GM19043 (cell line): ENCODE data around the gene ARPC1A.
"Not testable (repeated sequence)": the region's sequence is repeated elsewhere in the genome, so short reads cannot be mapped to it uniquely, and the experiment has no call there.

Source experiments
- ATAC-seq: cut with Tn5 transposase; IDR thresholded peaks from one replicate; pipeline ENCODE4 v1.9.1; 2021; ENCODE audit warnings: low read depth; ENCODE audit not compliant: unreplicated experiment

Gene ARPC1A

DNA sequence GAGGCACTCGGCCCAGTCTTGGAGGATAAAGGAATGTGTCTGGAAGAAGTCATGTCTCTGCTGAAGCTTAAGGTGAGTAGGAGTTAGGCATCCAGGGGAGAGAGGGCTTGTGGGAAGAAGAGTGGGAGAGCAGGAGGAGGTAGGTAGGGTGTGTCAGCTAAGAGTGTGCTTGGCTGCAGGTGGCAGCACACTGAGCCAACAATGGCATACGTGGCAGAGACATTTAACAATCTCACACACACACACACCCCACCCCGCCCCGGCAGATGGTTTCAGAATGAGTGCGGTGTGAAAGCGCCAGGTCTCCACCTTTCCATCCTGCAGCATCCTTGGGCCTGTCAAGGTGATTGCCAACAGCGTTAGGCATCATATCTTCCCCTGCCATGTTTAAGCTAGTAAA is 11.2 kb upstream of the ARPC1A start:
- no peak for ATAC-seq

DNA sequence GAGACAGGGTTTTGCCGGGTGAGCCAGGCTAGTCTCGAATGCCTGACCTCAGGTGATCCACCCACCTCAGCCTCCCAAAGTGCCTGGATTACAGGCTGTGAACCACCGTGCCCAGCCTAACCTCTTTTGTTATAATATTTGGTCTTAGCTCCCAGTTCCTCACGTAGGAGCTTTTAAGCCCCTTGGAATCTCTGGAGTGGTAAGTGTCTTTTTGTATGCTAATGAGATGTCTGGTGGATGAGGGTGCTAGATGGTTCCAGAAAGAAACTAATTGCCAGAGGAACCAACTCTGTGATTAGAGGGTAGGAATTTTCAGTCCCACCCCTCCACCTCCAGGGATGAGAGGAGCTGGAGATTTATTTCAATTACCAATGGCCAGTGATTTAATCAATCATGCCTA is 5.3 kb upstream of the ARPC1A start:
- ATAC-seq: no peak

DNA sequence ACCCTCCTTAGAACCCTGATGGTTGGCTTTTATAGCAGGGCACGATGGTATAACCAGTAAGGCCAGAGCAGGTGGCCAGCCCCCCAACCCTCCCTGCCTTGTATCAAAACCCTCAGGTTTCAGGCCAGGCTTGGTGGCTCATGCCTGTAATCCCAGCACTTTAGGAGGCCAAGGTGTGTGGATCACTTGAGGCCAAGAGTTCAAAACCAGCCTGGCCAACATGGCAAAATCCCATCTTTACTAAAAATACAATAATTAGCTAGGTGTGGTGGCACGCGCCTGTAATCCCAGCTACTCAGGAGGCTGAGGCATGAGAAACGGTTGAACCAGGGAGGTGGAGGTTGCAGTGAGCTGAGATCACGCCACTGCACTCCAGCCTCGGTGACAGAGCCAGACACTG is 3.0 kb upstream of the ARPC1A start:
- not testable (repeated sequence) for ATAC-seq

DNA sequence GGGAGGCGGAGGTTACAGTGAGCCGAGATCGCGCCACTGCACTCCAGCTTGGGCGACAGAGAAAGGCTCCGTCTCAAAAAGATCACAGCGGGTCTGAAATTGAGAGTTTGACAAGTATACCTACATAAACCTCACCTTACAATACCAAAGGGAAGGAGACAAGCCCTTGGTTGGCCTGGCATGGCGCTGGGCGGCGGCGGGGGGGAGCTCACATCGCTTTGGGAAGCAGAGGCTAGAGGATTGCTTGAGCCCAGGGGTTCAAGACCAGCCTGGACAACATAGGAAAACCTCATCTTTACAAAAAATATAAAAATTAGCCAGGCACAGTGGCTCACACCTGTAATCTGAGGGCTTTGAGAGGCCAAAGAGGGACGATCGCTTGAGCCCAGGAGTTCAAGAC is 1.1 kb upstream of the ARPC1A start:
- ATAC-seq: no peak

DNA sequence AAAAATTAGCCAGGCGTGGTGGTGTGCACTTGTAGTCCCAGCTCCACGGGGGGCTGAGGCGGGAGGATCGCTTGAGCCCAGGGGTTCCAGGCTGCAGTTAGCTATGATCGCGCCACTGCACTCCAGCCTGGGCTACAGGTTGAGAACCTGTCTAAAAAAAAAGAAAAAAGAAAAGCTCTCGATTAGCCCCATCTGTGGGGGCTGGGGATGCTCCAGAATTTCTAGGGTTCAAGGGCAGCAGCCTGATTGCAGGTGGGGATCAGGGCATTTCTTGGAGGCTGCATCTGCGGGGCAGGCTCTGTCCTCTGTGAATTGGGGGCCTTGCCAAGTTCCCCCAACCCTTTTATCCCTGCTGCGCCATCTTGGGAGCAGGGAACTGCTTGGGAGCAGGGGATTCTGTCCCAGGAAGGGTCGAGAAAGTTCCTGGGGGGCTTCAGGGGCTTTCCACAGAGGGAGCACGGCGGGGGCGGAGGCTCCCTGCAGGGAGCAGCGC is 651 bp upstream of the ARPC1A start:
- ATAC-seq: no peak

DNA sequence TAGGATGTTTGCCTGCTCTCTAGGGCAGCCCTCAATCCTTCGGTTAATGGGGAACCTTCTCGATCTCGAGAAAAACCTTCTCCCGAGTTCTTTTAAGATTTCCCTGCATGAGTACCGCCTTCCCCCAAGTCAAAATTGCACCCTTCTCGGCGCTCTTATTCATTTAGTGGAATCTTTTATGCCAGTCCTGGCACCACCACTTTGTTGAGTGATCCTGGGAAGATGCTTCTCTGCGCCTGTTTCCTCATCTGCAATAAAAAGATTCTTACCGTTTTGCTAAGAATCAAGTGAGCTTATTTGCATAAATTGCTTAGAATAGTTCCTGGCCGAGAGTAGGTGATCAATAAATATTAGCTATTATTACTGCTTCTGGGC is 697 bp downstream of the ARPC1A start:
- no peak for ATAC-seq

DNA sequence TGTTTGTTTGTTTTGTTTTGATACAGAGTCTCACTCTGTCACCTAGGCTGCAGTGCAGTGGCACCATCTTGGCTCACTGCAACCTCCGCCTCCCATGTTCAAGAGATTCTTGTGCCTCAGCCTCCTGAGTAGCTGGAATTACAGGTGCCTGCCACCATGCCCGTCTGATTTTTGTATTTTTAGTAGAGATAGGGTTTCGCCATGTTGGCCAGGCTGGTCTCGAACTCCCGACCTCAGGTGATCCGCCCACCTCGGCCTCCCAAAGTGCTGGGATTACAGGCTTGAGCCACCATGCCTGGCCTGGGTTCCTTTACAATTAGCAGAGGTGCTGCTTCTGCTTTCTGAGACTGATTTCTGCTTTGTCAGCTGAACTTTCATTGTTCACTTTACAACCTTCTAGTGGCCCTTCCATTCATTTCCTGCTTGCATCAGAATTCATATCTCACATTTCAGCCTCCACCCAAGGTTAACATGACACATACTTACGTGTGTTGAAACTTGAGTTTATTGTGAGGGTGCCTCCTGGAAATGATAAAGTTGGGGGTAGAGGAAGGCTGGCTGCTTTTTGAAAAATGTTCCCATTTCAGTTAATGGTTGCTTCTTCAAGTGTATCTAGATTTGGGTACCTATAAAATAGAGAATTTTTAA is 4.7 kb downstream of the ARPC1A start:
- ATAC-seq: not testable (repeated sequence)

DNA sequence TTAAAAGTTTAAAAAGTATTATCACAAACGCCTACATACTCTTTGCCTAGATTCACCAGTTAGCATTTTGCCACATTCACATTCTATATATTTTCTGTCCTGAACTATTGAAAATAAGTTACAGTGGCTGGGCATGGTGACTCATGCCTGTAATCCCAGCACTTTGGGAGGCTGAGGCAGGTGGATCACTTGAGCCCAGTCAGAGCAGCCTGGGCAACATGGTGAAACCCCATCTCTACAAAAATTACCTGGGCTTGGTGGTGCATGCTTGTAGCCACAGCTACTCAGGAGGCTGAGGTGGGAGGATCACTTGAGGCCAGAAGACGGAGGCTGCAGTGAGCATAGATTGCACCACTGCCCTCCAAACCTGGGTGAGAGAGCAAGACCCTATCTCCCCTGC is 5.3 kb downstream of the ARPC1A start:
- ATAC-seq: no peak

DNA sequence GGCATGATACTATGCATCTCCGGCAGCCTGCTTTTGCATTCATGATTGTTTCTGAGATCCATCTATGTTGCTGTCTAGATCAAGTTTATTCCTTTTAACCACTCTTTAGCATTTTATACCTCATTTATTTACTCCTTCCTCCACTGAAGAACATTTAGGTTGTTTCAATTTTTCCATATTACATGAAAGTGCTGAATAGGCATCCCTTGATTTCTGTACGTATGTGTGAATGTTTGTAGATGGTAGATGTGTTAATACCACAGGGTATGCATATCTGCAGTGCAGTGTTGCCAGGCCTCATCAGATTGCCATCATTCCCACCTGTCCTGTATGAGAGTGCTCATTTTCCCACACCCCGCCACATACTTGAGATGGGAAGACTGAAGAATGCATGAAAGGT is 13.9 kb downstream of the ARPC1A start:
- no peak for ATAC-seq

DNA sequence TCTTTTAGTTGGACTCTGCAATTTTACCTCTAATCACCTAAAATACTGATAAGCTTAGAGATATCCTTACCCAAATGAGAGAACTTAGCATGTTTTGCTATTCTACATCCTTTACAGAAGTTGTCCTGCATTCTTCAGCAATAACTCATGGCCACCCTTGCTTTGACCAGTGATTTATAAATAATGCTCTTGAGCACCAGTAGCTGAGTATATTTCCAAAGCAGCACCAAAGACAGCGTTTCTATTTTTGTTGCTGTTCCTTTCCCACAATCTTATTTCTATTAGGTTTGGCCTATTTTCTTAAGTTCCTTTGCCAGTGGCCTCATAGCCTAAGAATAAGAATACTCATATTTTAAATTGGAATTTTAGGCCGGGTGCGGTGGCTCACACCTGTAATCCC is 15.0 kb downstream of the ARPC1A start:
- no peak for ATAC-seq

DNA sequence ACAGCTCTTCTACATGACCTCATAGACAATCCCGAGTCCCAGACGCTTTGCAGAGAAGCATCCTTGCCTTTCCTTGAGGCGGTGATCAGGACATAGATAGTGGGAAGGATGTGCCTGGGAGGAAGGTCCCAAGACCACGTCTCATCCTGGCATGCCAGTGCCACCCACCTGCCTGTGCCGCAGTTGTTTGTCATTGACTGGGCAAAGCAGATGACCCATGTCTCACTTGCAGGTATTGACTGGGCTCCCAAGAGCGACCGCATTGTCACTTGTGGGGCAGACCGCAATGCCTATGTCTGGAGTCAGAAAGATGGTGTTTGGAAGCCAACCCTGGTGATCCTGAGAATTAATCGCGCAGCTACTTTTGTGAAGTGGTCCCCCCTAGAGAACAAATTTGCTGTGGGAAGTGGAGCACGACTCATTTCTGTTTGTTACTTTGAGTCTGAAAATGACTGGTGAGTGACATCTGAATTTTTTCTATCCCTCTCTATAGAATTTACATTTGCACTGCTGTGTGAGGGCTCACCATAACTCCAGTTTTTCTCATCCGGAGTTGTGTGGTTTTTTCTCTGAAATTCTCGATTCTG is 18.5 kb downstream of the ARPC1A start:
- no peak for ATAC-seq

DNA sequence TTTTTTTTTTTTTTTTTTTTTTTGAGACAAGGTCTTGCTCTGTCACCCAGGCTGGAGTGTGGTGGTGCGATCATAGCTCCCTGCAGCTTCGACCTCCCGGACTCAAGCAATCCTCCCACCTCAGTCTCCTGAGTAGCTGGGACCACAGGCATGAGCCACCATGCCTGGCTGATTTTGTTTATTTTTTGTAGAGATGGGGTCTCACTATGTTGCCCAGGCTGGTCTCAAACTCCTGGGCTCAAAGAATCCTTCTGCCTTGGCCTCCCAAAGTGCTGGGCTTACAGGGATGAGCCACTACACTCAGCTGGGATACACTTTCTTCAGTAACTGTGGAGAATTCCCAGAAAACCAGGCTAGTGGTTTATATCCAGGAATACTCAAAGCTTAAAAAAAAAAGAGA is 24.9 kb downstream of the ARPC1A start:
- not testable (repeated sequence) for ATAC-seq

DNA sequence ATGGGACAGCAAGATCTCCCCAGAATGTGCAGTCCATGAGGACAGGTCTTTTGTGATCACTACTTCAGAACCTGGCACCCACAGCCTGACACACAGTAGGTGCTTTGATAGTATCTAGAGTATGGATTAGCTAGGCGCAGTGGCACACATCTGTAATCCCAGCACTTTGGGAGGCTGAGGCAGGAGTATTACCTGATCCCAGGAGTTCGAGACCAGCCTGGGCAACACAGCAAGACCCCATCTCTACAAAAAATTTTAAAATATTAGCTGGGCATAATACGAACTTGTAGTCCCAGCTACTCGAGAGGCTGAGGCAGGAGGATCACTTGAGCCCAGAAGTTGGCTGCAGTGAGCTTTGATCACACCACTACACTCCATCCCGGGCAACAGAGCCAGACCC is 26.5 kb downstream of the ARPC1A start:
- no peak for ATAC-seq

DNA sequence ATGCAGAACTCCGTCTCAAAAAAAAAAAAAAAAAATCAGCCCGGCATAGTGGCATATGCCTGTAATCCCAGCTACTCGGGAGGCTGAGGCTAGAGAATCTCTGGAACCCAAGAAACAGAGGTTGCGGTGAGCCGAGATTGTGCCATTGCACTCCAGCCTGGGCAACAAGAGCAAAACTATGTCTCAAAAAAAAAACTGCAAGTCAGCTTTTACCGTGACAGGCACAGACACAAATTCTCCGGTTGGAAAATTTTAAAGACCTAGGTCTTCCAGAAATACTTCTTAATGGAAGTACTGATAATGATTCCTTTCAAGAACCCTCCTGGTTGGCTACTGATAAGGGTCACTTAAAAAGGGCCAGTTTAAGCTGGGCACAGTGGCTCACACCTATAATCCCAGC is 29.4 kb downstream of the ARPC1A start:
- no peak for ATAC-seq

DNA sequence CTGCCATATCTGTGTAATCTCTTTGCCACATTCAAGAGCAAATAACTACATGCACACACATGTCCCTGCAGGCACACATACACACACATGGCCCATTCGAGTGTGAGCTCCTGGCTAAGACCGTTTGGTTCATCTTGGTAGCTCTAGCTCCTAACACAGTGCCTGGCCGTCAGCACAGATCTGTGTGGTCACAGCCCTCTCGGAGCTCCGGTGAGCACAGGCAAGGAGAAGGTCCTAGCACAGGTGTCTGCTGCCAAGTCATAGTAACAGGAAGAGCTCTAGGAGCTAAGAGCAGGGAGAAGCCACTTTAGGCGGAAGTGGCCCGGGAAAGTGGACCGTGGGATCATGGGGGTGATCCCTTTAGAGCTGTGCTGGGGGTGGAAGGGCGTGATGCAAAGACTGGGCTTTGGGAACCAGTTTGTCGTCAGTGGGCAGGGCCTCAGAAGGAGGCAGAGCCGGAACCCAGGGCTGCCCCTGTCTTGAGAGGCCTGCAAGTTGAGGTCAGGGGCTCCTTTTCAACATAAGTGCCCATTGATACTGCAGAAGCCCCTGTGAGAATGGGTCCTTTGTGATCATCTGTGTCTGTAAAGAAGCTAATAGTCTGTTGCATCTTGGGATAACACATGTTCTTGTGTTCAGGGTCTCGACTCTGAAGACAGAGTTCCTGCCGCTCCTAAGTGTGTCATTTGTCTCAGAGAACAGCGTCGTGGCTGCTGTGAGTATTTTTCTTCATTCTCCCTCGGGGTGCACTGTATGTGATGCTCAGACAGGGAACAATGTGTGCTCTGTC is 32.2 kb downstream of the ARPC1A start:
- no peak for ATAC-seq

DNA sequence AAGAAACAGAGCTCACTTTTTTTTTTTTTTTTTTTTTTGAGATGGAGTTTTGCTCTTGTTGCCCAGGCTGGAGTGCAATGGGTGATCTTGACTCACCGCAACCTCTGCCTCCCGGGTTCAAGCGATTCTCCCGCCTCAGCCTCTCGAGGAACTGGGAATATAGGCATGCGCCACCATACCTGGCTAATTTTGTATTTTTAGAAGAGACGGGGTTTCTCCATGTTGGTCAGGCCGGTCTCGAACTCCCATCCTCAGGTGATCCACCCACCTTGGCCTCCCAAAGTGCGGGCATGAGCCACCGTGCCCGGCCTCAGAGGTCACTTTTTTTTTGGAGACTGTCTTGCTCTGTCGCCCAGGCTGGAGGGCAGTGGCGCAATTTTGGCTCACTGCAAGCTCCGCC is 32.8 kb downstream of the ARPC1A start:
- not testable (repeated sequence) for ATAC-seq

DNA sequence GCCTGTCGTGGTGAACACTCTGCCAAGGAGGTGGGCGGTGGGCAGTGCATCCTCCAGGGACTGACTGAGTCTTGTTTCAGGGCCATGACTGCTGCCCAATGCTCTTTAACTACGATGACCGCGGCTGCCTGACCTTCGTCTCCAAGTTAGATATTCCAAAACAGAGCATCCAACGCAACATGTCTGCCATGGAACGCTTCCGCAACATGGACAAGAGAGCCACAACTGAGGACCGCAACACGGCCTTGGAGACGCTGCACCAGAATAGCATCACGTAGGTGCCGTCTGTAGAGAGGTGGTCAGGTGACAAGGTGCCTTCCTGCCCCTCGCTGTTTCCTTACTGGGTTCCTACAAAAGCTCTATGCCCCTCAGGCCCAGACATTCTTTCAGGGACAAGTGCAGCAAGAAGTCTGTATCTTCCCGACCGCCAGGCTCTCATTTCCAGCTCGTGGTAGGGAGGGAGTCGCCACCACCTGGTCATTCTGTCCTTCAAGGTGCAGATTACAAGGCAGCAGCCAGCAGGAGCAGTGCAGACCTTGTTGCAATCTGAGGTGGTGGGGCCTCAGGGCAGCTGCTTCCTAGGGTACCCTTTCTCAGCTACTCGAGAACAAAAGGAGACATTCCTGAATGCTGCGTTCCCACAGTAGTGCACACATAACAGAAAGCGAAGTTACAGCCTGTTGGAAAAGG is 33.9 kb downstream of the ARPC1A start:
- ATAC-seq: no peak

DNA sequence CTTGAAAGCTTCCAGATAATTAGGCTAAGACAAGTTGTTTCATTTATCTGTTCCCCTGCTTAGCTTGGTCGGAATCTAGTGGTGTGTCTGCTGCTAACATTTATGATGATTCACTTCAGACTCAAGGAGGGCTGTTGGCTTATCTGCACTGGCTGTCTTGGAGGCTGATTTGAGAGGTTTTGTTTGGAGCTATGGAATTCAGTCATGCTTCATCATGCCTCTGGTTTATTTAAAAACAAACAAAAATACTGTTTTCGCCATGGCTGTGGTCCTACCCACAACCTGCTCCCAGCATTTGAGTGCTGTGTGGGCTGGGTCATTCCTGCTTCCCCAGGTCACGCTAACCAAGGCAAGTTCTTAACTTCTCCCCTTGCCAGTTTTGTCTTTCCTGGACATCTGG is 37.1 kb downstream of the ARPC1A start:
- no peak for ATAC-seq

DNA sequence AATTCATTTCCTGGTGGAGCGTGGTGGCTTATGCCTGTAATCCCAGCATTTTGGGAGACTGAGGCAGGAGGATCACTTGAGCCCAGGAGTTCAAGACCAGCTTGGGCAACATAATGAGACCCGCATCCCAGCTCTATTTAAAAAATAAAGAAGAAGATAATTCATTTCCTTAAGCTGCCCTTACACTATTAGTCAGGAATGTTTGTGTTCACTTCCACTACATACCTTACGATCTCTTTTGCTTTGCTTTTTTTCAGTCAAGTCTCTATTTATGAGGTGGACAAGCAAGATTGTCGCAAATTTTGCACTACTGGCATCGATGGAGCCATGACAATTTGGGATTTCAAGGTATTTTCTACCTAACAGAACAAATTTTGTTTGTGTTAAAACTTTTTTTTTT is 37.6 kb downstream of the ARPC1A start:
- ATAC-seq: no peak

DNA sequence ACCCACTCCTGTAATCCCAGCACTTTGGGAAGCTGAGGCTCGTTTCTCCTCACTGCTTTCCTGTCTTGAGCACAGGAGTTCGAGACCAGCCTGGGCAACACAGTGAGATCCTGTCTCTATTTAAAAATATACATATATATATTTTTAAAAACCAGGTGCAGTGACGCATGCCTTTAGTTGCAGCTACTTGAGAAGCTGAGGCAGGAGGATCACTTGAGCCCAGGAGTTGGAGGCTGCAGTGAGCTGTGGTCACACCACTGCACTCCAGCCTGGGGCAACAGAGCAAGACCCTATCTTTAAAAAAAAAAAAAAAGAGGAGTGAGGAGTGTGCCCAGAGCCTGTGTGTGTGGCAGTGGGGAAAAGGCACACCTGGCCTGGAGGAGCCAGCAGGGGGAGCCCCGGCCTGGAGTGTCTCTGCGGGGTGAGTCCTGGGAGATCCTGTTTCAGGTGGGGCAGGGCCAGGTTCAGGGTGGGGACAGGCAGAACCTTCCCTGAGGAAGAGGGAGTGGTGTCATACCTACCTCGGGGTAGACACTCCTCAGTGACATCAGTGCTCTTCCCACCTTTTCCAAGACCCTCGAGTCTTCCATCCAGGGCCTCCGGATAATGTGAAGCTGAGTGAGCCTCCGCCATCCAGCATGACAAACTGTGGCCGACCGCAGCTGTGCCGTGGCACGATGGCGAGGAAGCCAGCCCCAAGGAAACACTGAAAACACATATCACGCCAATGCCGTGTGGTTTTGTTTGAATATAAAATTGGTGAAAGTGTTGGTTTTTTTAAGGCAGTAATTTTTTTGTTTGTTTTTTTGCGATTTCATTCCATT is 39.8 kb downstream of the ARPC1A start:
- ATAC-seq: no peak
